ENCODE measurements around the gene ANO1. TPM values are rescaled to one million over a fixed set of nuclear protein-coding genes. Genes with fewer than 3 reads are reported as not detected.
A peak's percentile ranks its signal among the peaks of the same experiment; 100 is the strongest.

ANO1 gene
- total RNA-seq, 1 donor from 2014 or later = 9.0 TPM

DNA sequence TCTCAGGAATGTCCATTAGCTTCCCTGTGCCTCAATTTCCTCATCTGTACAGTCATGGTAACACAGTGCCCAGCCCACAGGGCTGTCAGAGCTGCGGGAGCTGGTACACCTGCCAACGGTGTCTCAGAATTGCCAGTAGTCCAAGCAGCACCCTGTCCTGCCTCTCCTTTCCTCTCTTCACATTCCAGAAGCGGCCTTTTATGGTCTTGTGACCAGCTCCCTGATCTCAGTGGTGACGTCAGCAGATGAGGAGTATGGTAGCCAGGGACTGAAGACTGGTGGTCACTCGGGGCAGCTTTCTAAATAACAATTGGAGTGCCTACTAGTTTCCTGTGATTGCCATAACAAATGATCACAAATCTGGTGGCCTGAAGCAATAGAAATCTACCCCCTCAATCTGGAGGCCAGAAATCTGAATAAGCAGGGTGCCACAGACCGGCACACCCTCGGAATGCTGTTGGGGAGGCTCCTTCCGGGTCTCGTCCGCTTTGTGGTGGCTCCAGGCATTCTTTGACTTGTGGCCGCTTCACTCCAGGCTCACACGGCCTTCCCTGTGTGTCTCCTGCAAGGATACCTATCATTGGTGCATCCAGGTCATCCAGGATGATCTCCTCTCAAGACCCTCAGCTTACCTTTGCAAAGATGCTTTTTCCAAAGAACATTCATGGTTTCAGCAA lies 127.1 kb downstream of the ANO1 start:
- peaks cover 39% of the 10 kb centered on the region for H3K36me3 ChIP-seq
- H3K4me3 ChIP-seq = peak overlapping the region; percentile 94
- TF ChIP-seq, protein P1, sequence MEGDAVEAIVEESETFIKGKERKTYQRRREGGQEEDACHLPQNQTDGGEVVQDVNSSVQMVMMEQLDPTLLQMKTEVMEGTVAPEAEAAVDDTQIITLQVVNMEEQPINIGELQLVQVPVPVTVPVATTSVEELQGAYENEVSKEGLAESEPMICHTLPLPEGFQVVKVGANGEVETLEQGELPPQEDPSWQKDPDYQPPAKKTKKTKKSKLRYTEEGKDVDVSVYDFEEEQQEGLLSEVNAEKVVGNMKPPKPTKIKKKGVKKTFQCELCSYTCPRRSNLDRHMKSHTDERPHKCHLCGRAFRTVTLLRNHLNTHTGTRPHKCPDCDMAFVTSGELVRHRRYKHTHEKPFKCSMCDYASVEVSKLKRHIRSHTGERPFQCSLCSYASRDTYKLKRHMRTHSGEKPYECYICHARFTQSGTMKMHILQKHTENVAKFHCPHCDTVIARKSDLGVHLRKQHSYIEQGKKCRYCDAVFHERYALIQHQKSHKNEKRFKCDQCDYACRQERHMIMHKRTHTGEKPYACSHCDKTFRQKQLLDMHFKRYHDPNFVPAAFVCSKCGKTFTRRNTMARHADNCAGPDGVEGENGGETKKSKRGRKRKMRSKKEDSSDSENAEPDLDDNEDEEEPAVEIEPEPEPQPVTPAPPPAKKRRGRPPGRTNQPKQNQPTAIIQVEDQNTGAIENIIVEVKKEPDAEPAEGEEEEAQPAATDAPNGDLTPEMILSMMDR (IDR thresholded peaks at IDR 0.05) = no peak
- no peaks in the 10 kb centered on the region for H3K27me3 ChIP-seq (ENCODE audit: low read depth)
- intact Hi-C loops (cut with DNase I) = no loop called here
- H3K9me3 ChIP-seq = no peaks in the 10 kb centered on the region
- ATAC-seq = no peak
- peaks cover 20% of the 10 kb centered on the region for H3K4me1 ChIP-seq
- H3K27ac ChIP-seq = peak overlapping the region; percentile 95
- no peak for DNase-seq

DNA sequence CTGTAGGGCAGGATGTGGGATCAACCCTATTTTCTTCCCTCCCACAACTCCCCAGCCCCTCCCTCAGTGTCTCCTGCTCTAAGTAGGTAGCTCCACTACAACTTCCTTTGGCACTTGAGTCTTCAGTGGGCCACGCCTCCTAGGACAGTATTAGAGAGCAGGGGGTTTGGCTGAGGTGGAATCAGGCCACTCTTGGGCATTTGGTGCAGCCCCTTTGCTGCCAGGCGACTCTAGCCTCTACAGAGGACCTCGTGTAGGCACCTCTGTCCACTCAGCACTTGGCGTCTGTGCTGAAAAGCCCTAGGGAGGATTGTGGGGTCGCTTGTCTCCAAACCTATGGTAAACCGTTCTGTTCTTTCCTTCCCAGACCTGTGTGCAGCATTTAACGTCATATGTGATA lies 127.6 kb downstream of the ANO1 start:
- DNase-seq (no peak), ATAC-seq (no peak)
- intact Hi-C loops (cut with DNase I) = no loop called here
- Histone ChIP-seq H3K36me3 (peaks cover 39% of the 10 kb centered on the region), H3K9me3 (no peaks in the 10 kb centered on the region), H3K27me3 (ENCODE audit: low read depth) (no peaks in the 10 kb centered on the region), H3K27ac (no peak overlapping the region), H3K4me3 (no peak overlapping the region), H3K4me1 (peaks cover 20% of the 10 kb centered on the region)
- TF ChIP-seq, protein P1 (IDR thresholded peaks at IDR 0.05) = no peak

- TF ChIP-seq, protein P1 (IDR thresholded peaks at IDR 0.05) = no peak
- ATAC-seq (no peak), DNase-seq (no peak)
- no peaks in the 10 kb centered on the region for H3K9me3 ChIP-seq
- peaks cover 20% of the 10 kb centered on the region for H3K4me1 ChIP-seq
- H3K36me3 ChIP-seq = peaks cover 39% of the 10 kb centered on the region
- intact Hi-C loops (cut with DNase I) = no loop called here
- no peak overlapping the region for H3K27ac ChIP-seq
- H3K4me3 ChIP-seq = no peak overlapping the region
- H3K27me3 ChIP-seq (ENCODE audit: low read depth) = no peaks in the 10 kb centered on the region
Observed at GRCh38 chr11:70206226-70206981, 128.3 kb downstream of the ANO1 start.

GRCh38 chr11:70206982-70207376 lies 128.9 kb downstream of the ANO1 start:
- no peak overlapping the region for H3K27ac ChIP-seq
- H3K4me3 ChIP-seq = no peak overlapping the region
- no peaks in the 10 kb centered on the region for H3K27me3 ChIP-seq (ENCODE audit: low read depth)
- peaks cover 20% of the 10 kb centered on the region for H3K4me1 ChIP-seq
- no peak for ATAC-seq
- intact Hi-C loops (cut with DNase I) = no loop called here
- no peaks in the 10 kb centered on the region for H3K9me3 ChIP-seq
- DNase-seq = no peak
- H3K36me3 ChIP-seq = peaks cover 39% of the 10 kb centered on the region
- TF ChIP-seq, protein P1 (IDR thresholded peaks at IDR 0.05) = no peak

DNA sequence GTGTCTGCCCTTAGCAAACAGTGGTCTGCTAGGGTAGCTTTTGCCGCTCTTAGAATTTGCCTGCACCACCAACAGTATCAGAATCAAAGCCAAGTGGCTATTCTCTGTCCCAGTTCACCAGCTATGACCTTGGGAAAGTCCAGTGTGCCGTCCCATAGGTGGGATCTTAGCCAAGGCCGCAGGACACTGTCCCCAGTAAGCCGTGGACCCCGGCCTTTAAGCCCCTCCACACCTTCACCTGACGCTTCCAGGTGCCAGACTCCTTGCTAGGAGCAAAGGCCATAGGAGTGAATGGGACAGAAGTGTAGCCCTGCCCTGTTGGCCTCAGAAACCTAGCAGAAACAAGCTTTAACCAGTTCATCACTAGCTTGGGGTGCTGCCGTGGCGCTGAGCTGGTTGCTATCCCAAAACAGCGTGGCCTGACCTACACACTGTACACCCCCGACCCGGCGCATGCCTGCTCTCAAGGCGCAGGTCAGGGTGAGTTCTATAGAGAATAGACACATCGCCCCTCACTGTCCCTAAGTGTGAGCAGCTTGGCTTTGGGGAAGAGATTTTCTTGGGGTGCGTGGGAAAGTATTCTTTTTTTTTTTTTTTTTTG lies 129.5 kb downstream of the ANO1 start:
- TF ChIP-seq, protein P1 (IDR thresholded peaks at IDR 0.05) = no peak
- H3K4me3 ChIP-seq = no peak overlapping the region
- no peak overlapping the region for H3K27ac ChIP-seq
- H3K4me1 ChIP-seq = peaks cover 18% of the 10 kb centered on the region
- ATAC-seq = no peak
- DNase-seq = no peak
- H3K9me3 ChIP-seq = no peaks in the 10 kb centered on the region
- intact Hi-C loops (cut with DNase I) = no loop called here
- H3K27me3 ChIP-seq (ENCODE audit: low read depth) = no peaks in the 10 kb centered on the region
- H3K36me3 ChIP-seq = peaks cover 39% of the 10 kb centered on the region

Data from lower lobe of right lung (tissue), 2 donors.